OCI-LY7 (cell line): ENCODE results near the gene MACF1.

Experiments
- EZH2phosphoT487 ChIP-seq: fragments of 200-600 bp; sonication (generic); IDR thresholded peaks from 2 replicates; pipeline ENCODE4 v1.6.1; 2018; ENCODE audit warnings: low read depth, borderline replicate concordance, mild to moderate bottlenecking, mixed run types, antibody characterized with exemption, low read length, moderate library complexity, mixed read lengths
- TF ChIP-seq, protein P1 (sequence below): fragments of 200-600 bp; sonication (generic); conservative IDR thresholded peaks from 2 replicates; pipeline ENCODE4 v1.5.1; 2014; ENCODE audit warnings: mild to moderate bottlenecking, antibody characterized with exemption, low read length, moderate library complexity, mixed read lengths

DNA sequence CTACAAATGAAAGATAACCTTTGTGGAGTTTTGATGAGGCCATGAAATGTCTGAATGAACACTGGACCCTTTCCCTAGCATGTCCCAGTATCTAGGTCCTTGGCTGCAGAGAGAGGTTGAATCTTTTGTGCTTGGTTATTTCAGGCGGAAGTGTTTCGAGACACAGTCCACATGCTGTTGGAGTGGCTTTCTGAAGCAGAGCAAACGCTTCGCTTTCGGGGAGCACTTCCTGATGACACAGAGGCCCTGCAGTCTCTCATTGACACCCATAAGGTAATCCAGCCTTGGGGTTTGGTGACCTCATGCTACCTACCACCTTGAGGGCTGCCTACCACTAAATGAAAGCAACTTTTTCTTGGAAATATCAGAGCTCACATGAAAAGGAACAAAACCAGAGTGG, 248.0 kb downstream of the MACF1 start:
- TF ChIP-seq, protein P1, sequence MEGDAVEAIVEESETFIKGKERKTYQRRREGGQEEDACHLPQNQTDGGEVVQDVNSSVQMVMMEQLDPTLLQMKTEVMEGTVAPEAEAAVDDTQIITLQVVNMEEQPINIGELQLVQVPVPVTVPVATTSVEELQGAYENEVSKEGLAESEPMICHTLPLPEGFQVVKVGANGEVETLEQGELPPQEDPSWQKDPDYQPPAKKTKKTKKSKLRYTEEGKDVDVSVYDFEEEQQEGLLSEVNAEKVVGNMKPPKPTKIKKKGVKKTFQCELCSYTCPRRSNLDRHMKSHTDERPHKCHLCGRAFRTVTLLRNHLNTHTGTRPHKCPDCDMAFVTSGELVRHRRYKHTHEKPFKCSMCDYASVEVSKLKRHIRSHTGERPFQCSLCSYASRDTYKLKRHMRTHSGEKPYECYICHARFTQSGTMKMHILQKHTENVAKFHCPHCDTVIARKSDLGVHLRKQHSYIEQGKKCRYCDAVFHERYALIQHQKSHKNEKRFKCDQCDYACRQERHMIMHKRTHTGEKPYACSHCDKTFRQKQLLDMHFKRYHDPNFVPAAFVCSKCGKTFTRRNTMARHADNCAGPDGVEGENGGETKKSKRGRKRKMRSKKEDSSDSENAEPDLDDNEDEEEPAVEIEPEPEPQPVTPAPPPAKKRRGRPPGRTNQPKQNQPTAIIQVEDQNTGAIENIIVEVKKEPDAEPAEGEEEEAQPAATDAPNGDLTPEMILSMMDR: no peak
- no peak for TF ChIP-seq EZH2phosphoT487
